ENCODE measurements around the gene PAPPA. TPM values are rescaled to one million over a fixed set of nuclear protein-coding genes. Genes with fewer than 3 reads are reported as not detected.
A peak's percentile ranks its signal among the peaks of the same experiment; 100 is the strongest.

Gene PAPPA
- total RNA-seq, 1 experiment from 2014 or later, result 5.4 TPM

DNA sequence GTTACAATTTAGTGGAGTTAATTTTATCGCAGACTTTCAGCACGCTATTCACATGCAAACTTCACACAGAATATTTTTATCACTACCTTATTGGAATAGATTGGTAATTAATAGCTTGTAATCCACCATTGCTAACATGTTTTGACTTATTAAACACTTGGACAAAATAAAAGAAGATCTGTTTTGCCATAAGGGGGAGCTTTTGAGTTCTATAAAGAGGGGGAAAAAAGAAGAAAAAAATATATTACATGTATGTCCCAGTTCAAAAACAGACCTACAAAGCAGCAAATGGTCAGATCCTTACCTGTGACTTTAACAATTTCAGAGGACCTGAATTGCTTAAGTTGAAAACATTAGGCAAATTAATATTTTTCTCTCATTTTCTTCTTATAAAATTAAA lies 1.2 kb upstream of the PAPPA start:
- DNase-seq (ENCODE audit: low read depth), result peak; percentile 74

DNA sequence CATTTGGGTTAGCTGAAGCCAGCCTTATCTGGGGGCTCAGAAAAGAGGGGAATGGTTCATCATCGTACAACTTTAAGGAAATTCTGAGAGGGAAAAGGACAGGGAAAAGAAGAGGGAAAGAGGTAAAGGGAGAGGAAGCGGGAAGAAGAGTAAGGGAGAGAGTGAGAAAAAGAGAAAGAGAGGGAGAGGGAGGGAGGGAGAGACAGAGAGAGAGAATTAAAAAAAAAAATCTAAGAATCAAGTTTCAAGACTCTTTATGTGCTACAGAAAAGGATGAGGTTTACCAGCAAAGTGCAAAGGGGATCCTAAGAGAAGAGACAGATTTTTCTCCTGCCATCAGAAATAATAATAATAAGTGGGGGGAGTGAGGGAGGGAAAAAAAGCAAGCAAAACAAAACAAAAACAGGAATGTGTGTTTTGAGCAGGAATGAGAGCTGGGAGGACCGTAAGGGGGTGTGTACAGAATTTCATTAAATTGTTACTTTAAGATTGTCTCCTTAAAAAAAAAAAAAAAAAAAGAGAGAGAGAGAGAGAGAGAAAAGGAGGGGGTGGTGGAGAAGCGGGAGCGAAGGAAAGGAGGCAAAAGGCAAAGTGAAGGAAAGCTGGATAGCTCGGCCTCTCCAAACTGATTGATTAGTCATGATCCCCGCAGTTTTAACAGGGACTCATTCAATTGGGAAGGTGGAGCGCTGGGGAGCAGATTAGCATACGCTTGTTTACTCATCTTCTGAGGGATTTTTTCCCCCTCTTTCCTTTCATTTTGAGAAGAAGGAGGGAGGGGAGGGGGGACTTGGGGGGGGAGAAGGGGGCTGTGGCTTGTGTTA lies 438 bp upstream of the PAPPA start:
- DNase-seq (ENCODE audit: low read depth), result peak; percentile 76

DNA sequence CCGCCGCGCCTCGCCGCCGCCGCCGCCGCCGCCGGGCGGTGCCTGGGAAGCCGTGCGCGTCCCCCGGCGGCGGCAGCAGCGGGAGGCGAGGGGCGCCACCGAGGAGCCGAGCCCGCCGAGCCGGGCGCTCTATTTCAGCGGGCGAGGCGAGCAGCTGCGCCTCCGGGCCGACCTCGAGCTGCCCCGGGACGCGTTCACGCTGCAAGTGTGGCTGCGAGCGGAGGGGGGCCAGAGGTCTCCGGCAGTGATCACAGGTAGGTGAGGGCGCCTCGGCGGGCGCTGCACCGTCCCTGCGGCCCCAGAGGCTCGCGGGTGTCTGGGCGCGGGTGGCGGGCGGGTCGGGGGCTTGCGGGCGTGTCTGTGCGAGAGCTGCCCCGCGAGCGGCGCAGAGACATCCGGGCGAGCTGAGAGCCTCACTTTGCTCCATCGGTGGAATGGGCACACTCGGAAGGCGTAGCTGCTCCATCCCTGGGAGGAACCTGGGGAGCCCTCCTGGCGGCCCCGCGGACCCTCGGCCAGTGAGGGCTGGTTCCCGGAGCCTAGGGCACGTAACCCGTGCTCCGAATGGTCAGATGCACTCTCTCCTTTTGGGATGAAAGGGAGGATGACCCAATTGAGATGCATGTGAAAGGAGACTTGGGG lies 864 bp downstream of the PAPPA start:
- peak; percentile 18 for DNase-seq (ENCODE audit: low read depth)

DNA sequence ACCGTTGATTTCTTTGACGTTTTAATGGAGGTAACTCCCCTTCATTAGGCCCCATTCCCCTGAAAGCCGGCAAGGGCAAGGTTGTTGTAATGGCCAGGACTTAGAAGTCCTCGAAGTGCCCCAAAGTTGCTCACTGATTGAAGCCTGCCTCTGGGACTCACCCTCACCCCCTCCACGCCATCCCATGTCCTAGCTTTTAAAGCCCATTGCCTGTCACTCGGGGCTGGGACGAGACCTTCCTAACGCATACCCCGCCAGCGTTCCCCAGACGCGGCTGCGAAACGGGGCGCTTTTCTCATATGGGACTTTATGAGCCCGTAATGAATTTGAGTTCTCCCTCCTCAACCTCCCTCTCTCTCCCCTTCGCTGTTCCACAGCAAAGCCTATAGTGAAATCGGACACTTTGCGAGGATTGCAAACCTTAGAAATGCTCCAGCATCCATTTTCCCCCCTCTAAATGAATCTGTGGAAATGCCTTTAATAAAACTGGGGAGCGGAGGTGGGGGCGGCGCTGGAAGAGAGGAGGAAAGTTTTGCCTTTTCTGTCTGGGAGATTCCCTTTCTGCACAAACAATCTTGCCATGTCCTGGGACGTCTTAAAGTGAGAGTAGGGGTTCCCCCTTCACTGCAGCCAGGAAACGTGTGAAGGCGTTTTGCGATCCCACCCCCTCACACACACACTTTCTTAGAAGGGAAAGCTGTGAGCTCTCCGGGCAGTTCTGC lies 1.5 kb downstream of the PAPPA start:
- DNase-seq (ENCODE audit: low read depth), result peak; percentile 66

DNA sequence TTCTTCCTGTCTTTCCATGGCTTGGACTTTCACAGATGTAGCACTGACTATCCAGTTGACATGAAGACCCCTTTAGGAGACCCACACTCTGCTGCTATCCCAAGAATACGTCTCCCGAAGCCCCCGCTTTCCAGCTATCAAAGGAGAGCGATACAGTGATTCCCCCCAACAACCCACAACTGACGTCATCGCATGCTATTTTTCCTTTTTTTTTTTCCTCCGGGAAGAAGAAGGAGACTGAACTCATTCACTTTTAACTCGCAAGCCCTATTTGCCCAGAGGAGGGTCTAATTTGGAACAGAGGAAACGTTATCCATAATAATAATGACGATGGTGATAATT lies 2.1 kb downstream of the PAPPA start:
- DNase-seq (ENCODE audit: low read depth), result peak; percentile 62

DNA sequence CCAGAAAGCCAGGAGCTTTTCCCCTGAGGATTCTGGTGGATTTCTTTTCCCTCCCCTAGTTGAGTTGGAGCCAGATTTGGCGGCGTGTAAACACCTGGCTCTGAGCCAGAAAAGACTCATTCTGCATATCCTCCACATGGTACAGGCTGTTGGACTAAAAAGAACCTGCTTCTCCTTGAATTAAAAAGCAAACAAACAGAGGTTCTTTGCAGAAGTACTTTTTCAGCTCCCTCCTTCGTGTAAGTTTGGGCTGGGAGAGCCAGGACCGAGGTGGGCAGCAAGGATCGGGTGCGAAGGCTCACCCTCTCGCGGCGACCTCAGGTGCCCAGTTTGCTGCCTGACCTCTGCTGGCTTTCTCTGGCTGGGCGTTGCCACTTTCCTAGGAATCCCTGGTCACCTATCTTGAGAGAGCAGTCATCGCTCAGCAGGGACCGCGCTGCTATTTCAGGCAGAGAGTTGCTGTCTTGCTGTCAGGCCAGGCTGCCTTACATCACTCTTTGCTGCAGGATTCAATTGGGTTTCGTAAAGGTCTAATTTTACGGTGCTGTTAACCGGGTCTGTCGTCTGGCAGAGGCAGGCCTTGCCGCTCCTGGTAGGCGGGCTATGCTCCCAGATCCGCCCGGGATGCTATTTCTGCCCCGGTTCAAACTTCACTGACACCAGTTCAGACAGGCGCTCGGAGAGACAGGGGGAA lies 3.2 kb downstream of the PAPPA start:
- peak; percentile 70 for DNase-seq (ENCODE audit: low read depth)

DNA sequence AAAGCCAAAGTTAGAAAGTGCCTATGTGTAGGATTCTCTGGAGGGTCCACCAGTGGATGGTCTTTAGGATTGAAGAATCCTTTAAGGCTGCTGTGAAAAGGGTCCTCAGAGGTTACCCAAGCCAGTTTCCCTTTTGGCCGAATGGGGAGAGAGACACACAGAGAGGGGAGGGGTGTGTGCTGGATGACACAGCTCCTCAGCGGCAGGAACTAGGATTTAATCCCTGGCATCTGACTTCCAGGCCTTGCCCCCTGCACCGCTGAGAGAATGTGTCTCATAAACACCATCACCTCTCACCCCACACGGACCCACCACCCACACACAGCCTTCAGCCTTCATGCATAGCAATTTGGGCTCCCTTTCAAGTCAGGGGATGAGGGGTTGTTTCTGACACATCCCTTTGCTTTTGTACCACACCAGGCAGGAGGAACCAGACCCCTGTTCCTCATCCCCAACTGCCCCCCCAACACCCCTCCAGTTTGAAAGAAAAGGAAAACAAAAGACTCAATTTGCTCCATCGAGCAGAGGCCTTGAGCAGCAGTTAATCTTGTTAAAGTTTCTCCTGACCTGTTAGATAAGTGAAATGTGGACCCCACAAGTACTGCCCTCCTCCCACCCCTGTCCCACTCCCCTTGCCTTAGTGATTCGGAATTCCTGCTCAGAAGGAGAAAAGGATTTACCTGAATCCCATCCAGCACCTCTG lies 4.0 kb downstream of the PAPPA start:
- peak; percentile 66 for DNase-seq (ENCODE audit: low read depth)

DNA sequence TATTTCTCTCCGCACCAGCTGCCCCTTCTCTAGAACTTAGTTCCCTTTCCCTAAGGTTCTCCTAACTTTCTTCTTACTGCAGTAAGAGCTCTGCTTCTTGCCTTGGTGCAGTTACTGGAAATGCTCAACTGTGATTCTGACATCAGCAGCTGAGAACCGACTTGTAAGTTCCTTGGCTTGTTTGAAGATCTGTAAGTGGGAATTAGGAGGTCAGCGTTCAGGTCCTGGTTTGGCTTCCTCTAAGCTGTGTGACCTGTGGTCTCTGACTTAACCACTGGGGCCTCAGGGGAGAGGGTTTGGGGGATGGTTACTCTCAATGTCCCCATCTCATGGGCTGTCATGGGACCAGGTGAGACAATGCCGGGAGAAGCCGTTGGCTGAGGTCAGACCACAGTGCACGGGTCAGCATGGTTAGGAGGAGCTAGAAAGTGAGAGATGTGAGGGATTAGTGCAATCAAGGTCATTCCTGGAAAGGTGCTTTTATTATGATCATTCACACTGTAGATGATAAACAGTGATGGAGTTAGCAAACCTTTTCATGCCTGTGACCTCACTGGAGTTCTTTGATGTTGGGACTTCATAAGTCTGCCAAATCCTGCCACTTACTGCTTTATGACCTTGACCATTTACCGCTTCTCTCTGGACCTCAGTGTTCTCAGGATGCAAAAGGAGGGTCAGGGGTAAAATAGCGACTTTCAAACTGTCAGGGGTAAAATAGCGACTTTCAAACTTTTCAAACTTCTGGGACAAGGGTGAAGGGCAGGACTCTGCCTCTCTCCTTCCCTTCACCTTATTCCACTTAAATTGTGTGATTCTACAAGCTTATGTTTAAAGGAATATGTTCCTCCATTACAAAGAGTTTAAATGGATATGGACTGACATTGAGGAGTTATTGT lies 7.3 kb downstream of the PAPPA start:
- no peak for DNase-seq (ENCODE audit: low read depth)

DNA sequence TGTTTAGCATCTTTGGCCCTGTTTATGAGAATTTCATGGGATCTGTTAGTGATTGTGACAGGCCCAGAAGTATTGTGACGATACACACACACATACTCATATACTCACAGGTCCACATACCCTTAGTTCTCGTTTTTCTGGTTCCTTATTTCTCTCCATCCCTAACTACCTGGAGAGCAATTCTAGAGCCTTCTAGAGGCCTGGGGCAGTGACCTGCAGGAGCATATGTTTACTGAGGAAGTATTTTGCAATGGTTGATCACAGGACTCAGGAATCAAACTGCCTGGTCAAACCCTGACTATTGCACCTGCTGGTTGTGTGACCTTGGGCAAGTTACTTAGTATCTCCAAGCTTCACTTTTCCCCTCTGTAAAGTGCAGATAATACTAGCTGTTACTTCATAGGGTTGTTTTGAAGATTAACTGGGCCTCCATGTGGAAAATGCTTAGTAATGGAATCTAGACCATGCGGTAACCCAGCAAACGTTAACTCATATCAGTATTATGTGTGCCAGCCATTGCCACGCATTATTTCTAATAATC lies 8.7 kb downstream of the PAPPA start:
- DNase-seq (ENCODE audit: low read depth), result no peak

DNA sequence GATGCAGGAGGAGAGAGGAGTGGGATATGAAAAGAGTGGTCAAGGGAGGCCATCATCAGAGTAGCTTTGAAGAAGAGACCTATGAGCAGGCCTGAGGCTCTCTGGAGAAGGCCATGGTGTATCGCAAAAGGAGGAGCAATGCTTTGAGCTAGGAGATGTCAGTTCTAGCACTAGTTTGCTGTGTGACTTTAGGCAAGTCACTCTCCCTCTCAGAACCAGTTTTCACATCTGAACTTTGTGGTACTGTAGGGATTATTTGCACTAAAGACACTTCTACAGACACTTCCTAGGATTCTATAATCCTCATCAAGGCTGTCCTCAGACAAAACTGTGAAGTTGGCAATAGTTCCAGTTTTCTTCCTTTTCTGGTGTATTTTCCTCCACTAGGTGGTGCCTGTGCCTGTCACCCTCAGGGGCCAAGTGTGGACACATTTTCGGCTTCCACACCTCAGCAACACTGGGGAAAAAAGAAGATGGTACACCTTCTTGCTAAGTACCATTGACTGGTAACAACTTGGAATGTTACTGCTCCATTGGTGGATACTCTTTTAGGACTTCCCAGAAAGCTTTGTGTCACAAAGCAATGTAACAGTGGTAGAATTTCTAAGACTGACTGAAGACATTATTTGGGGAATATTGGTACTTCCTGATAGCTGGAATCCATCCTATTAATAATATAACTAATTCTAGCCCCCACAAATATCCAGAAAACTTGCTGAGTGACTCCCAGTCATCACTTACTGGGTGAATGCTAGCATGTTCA lies 9.9 kb downstream of the PAPPA start:
- no peak for DNase-seq (ENCODE audit: low read depth)

DNA sequence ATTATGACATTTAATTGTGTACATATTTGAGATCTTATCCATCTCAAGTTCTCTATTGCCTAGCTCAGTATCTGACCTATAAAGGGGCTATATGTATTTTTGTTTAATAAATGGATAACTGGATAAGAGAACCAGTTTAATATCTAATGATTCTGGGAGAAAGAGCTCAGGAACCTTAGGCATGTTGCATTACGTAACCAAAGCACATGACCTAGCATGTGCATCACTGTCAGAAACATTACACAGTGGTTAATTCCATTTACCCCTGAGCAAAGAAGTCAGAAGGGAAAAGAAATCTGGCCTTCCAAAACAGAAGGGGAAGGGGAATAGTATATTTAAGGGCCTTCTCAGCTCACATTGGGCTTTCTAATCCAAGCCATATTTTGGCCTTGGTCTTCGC lies 12.3 kb downstream of the PAPPA start:
- DNase-seq (ENCODE audit: low read depth), result no peak

DNA sequence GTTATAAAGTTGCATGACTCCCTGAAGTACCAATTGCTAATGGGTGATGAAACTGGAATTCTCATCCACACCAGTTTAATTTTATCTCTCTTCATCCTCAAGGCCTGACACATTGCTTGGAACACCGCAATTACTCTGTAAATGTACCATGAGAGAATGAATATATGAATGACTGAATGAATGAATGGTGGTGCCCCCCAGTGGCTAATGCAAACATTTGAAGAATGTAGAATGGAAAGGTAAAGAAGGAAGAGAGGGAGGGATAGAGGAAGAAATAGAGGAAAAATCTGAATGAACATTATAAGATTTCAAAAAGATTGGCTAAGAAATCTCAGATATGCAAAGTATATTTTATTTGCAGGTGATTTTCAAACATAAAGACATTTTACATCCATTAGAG lies 13.1 kb downstream of the PAPPA start:
- no peak for DNase-seq (ENCODE audit: low read depth)

DNA sequence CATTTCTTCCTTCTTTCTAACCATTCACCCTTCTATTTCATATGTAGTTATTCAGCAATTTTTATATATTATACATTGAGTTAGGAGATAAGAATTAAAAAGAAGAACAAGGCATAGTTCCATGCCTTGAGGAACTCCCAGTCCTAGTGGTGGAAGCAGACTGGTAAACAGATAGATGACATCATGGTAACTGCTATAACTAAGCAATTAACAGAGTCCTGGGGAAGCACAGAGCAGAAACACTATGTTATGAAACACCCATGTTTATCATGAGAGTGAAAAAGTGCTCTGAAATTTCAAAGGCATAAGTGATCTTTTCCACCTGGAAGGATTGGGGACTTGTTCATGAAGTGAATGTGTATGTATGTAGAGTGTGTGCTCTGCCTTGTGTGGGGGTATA lies 14.6 kb downstream of the PAPPA start:
- DNase-seq (ENCODE audit: low read depth), result no peak

DNA sequence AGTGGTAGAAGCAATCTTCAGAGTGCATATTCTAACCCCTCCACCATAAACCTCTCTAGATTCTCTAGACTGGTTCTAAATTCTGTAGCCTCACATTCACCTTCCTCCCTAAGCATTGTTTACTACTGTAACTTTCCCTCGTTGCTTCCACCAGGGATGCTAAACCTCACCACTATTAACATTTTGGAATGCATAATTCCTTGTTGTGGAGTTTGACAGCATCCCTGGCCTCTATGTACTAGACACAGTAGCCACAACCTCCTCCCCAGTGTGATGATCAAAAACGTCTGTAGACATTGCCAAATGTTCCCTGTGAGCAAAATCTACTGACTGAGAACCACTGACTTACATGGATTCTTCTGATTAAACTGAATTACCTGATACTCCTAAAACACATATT lies 18.6 kb downstream of the PAPPA start:
- no peak for DNase-seq (ENCODE audit: low read depth)

DNA sequence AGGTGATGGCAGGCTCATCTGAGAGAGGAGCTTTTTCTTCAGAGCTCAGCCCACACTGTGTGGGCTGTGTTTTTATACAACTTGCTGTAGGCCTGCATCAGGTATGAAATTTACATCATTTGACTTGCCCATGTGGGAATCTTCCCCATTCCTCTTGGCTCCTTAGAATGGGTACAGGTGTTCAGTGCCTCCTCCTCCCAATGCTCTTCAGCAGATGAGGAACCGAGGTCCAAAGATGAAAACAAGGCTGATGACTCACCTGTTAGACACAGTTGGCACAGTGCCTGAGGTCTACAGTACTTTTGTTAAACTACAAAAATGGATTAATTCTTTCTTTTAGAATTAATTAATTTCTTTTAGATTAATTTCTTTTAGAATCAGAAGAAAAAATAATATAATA lies 20.8 kb downstream of the PAPPA start:
- no peak for DNase-seq (ENCODE audit: low read depth)

DNA sequence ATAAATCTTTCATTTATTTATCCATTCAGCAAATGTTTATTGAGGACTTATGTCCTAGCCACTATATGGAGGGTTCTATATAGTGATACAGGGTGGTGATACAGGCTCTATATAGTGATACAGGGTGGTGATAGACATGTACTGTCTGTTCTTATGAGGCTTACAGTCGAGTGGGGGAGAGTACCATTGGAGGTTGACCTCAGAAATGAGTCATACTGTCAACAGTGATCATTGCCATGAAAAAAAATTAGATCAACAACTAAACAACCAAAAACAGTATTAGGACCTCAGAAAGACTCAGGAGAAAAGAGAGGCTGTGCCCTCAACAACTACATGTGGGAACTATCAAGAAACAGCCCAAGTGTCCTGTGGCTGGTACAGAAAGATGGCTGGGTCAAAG lies 22.0 kb downstream of the PAPPA start:
- peak; percentile 58 for DNase-seq (ENCODE audit: low read depth)

DNA sequence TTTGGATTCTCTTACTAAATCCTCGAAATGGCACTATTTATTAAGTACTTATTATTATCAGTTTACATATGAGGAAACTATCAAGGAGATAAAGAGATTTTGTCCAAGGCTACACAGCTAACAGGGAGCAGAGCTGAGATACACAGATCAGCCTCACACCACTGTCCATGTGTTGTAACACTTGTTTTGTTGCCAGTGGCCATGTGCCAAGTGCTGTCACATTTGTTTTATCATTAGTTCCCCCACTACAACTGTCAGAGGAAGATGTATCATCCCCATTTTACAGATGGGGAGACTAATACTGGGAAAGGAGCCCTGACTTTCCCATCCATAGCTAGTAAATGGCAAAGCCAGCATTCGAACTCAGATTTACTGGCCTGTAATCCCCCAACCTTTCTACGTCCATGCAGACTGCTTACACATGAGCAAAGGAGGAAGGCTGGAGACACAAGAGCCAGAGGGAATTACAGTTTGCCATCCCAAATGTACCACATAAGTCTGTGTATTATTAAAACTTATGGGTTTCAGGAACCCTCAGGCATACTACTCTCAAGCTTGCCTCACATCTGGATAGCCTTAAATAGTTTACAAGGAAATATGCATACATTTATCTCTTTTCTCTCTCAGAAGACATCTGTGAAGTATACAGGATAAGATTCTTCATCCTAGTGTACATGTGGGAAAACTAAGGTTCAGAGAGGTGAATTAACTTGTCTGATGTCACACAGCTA lies 25.1 kb downstream of the PAPPA start:
- DNase-seq (ENCODE audit: low read depth), result no peak

DNA sequence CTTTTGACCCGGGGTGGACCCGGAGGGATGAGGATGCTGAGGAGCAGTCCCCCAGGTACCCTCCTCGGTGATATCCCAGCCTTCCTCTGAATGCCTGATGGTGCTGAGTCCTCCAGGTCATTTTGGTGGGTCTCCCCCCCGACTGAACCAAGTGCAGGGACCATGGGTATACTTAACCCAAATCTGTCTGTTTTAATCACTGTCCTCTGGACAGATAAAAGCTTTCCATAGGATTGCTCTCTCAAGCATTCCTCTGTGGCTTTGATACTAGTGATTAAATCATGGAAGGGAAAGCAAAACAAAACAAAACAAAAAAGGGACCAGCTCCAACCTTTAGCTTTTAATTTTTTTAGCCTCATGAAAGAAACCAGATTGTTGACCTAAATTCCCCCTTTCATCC lies 26.0 kb downstream of the PAPPA start:
- no peak for DNase-seq (ENCODE audit: low read depth)

Measured in HT1080 (cell line).